OCI-LY3 (cell line): ENCODE measurements around the gene MGMT.

Source experiments
- EZH2phosphoT487 ChIP-seq: fragments of 200-600 bp; shearing (Covaris generic); IDR thresholded peaks from 2 replicates; pipeline ENCODE4 v1.6.1; 2018; ENCODE audit warnings: antibody characterized with exemption, mixed run types, low read depth
- TF ChIP-seq, protein P1 (sequence below): fragments of 200-600, 300-600 bp; sonication (generic); IDR thresholded peaks from 2 replicates; pipeline ENCODE4 v1.5.1; 2014; ENCODE audit warnings: antibody characterized with exemption, low read length, low read depth

- TF ChIP-seq, protein P1, sequence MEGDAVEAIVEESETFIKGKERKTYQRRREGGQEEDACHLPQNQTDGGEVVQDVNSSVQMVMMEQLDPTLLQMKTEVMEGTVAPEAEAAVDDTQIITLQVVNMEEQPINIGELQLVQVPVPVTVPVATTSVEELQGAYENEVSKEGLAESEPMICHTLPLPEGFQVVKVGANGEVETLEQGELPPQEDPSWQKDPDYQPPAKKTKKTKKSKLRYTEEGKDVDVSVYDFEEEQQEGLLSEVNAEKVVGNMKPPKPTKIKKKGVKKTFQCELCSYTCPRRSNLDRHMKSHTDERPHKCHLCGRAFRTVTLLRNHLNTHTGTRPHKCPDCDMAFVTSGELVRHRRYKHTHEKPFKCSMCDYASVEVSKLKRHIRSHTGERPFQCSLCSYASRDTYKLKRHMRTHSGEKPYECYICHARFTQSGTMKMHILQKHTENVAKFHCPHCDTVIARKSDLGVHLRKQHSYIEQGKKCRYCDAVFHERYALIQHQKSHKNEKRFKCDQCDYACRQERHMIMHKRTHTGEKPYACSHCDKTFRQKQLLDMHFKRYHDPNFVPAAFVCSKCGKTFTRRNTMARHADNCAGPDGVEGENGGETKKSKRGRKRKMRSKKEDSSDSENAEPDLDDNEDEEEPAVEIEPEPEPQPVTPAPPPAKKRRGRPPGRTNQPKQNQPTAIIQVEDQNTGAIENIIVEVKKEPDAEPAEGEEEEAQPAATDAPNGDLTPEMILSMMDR, result no peak
- TF ChIP-seq EZH2phosphoT487, result no peak
Measured at GRCh38 chr10:129814681-129815646, 347.9 kb downstream of the MGMT start.
